ENCODE data around the gene KREMEN1.

KREMEN1 gene

GRCh38 chr22:29090039-29090438 lies 17.2 kb downstream of the KREMEN1 start:
- no peak for DNase-seq
- no peak overlapping the region for H3K27ac ChIP-seq
- in situ Hi-C loops (cut with HindIII; ENCODE audit: low pct_ligation_motif_present, low sequenced_read_pairs): no loop called here
- no peak overlapping the region for H3K4me3 ChIP-seq (ENCODE audit: low read depth, low read length)
- H3K36me3 ChIP-seq (replicated peaks): no peaks in the 10 kb centered on the region
- H3K27me3 ChIP-seq (replicated peaks): no peaks in the 10 kb centered on the region
- no peak for TF ChIP-seq CTCF (IDR thresholded peaks at IDR 0.05; ENCODE audit: low read depth, low read length, missing control alignments)

GRCh38 chr22:29092243-29092642 lies 19.4 kb downstream of the KREMEN1 start:
- H3K36me3 ChIP-seq (replicated peaks): no peaks in the 10 kb centered on the region
- no peak overlapping the region for H3K27ac ChIP-seq
- no peak overlapping the region for H3K4me3 ChIP-seq (ENCODE audit: low read depth, low read length)
- TF ChIP-seq CTCF (IDR thresholded peaks at IDR 0.05; ENCODE audit: low read depth, low read length, missing control alignments): no peak
- in situ Hi-C loops (cut with HindIII; ENCODE audit: low pct_ligation_motif_present, low sequenced_read_pairs): no loop called here
- no peaks in the 10 kb centered on the region for H3K27me3 ChIP-seq (replicated peaks)
- DNase-seq: no peak

GRCh38 chr22:29093030-29093429 lies 20.2 kb downstream of the KREMEN1 start:
- TF ChIP-seq CTCF (IDR thresholded peaks at IDR 0.05; ENCODE audit: low read depth, low read length, missing control alignments): no peak
- in situ Hi-C loops (cut with HindIII; ENCODE audit: low pct_ligation_motif_present, low sequenced_read_pairs): no loop called here
- no peaks in the 10 kb centered on the region for H3K27me3 ChIP-seq (replicated peaks)
- no peak overlapping the region for H3K27ac ChIP-seq
- H3K4me3 ChIP-seq (ENCODE audit: low read depth, low read length): no peak overlapping the region
- no peak for DNase-seq
- no peaks in the 10 kb centered on the region for H3K36me3 ChIP-seq (replicated peaks)

GRCh38 chr22:29093501-29094300 lies 20.9 kb downstream of the KREMEN1 start:
- Histone ChIP-seq H3K27me3 (replicated peaks) (no peaks in the 10 kb centered on the region), H3K4me3 (ENCODE audit: low read depth, low read length) (no peak overlapping the region), H3K27ac (no peak overlapping the region), H3K36me3 (replicated peaks) (no peaks in the 10 kb centered on the region)
- in situ Hi-C loops (cut with HindIII; ENCODE audit: low pct_ligation_motif_present, low sequenced_read_pairs): no loop called here
- no peak for DNase-seq
- no peak for TF ChIP-seq CTCF (IDR thresholded peaks at IDR 0.05; ENCODE audit: low read depth, low read length, missing control alignments)

- no peak overlapping the region for H3K27ac ChIP-seq
- H3K4me3 ChIP-seq (ENCODE audit: low read depth, low read length): no peak overlapping the region
- in situ Hi-C loops (cut with HindIII; ENCODE audit: low pct_ligation_motif_present, low sequenced_read_pairs): no loop called here
- no peak for TF ChIP-seq CTCF (IDR thresholded peaks at IDR 0.05; ENCODE audit: low read depth, low read length, missing control alignments)
- no peaks in the 10 kb centered on the region for H3K36me3 ChIP-seq (replicated peaks)
- no peaks in the 10 kb centered on the region for H3K27me3 ChIP-seq (replicated peaks)
- DNase-seq: no peak
Observed at GRCh38 chr22:29095459-29095858, 22.6 kb downstream of the KREMEN1 start.

Measured in brain microvascular endothelial cell (primary cell).